Neural progenitor cell (in vitro differentiated cells): ENCODE results near the gene NRG3. TPM values are rescaled to one million over a fixed set of nuclear protein-coding genes. Genes with fewer than 3 reads are reported as not detected.

Experiments used
- DNase-seq: peaks from one replicate; pipeline ENCODE4 v3.0.0-alpha.2; 2016; ENCODE audit warnings: low spot score
- H2AFZ ChIP-seq: fragments of 200-600 bp; sonication (generic); replicated peaks from 2 replicates; pipeline ENCODE4 v1.6.1; 2016; ENCODE audit warnings: antibody characterized with exemption
- H3F3A ChIP-seq: fragments of 200-600 bp; sonication (generic); 2 replicates; pipeline ENCODE4 v1.6.1; 2016; ENCODE audit warnings: antibody characterized with exemption, low read depth
- H3K27ac ChIP-seq: fragments of 200-600 bp; sonication (generic); 2 replicates; pipeline ENCODE4 v1.5.1; 2016; ENCODE audit warnings: mild to moderate bottlenecking
- H3K27me3 ChIP-seq: fragments of 200-600 bp; sonication (generic); 2 replicates; pipeline ENCODE4 v1.6.1; 2016; ENCODE audit warnings: mild to moderate bottlenecking, moderate library complexity
- H3K36me3 ChIP-seq: fragments of 200-600 bp; sonication (generic); 2 replicates; pipeline ENCODE4 v1.5.1; 2016
- H3K4me1 ChIP-seq: fragments of 200-600 bp; sonication (generic); 2 replicates; pipeline ENCODE4 v1.6.1; 2016; ENCODE audit warnings: mixed run types
- H3K4me2 ChIP-seq: fragments of 200-600 bp; sonication (generic); 2 replicates; pipeline ENCODE4 v1.6.1; 2016
- H3K4me3 ChIP-seq: fragments of 200-600 bp; sonication (generic); 2 replicates; pipeline ENCODE4 v1.5.1; 2016
- H3K79me2 ChIP-seq: fragments of 200-600 bp; sonication (generic); 2 replicates; pipeline ENCODE4 v1.6.1; 2016; ENCODE audit warnings: low read depth
- H3K9ac ChIP-seq: fragments of 200-600 bp; sonication (generic); 2 replicates; pipeline ENCODE4 v1.6.1; 2016
- H3K9me3 ChIP-seq: fragments of 200-600 bp; sonication (generic); 2 replicates; pipeline ENCODE4 v1.5.1; 2016; ENCODE audit warnings: low read depth
- H4K20me1 ChIP-seq: fragments of 200-600 bp; sonication (generic); 2 replicates; pipeline ENCODE4 v1.6.1; 2016; ENCODE audit warnings: low read depth
- H3K27ac Mint-ChIP-seq: 3 replicates; pipeline ENCODE4 v1.8.0; 2021; ENCODE audit warnings: mixed read lengths
- H3K27me3 Mint-ChIP-seq: 2 replicates; pipeline ENCODE4 v1.8.0; 2022; ENCODE audit warnings: low read depth, mild to moderate bottlenecking, inconsistent platforms, moderate library complexity, mixed read lengths; ENCODE audit not compliant: insufficient read depth
- H3K36me3 Mint-ChIP-seq: 3 replicates; pipeline ENCODE4 v1.8.0; 2021; ENCODE audit warnings: mixed read lengths
- H3K4me1 Mint-ChIP-seq: 3 replicates; pipeline ENCODE4 v1.8.0; 2021; ENCODE audit warnings: mixed read lengths
- H3K4me3 Mint-ChIP-seq: 3 replicates; pipeline ENCODE4 v1.8.0; 2021; ENCODE audit warnings: mild to moderate bottlenecking, moderate library complexity, mixed read lengths
- H3K9me3 Mint-ChIP-seq: 3 replicates; pipeline ENCODE4 v1.8.0; 2020; ENCODE audit warnings: mixed read lengths
- CTCF ChIP-seq: fragments of 200-600 bp; sonication (generic); IDR thresholded peaks from 2 replicates; pipeline ENCODE4 v1.5.1; 2017; ENCODE audit warnings: antibody characterized with exemption, mild to moderate bottlenecking
- EZH2 ChIP-seq: fragments of 200-600 bp; sonication (generic); IDR thresholded peaks from 2 replicates; pipeline ENCODE4 v1.6.1; 2017; ENCODE audit warnings: antibody characterized with exemption, mild to moderate bottlenecking, moderate library complexity
- EZH2phosphoT487 ChIP-seq: fragments of 200-600 bp; sonication (generic); IDR thresholded peaks from 2 replicates; pipeline ENCODE4 v1.6.1; 2017; ENCODE audit warnings: antibody characterized with exemption
- total RNA-seq: library from RNA; depleted of rRNA; stranded (reverse); fragments of >200 nt; gene quantifications from 2 replicates; pipeline ENCODE4 v1.2.3, GENCODE V29; 2015; ENCODE audit warnings: low replicate concordance

NRG3 gene
- total RNA-seq, 1 donor from 2014 or later: 1.9 TPM

DNA sequence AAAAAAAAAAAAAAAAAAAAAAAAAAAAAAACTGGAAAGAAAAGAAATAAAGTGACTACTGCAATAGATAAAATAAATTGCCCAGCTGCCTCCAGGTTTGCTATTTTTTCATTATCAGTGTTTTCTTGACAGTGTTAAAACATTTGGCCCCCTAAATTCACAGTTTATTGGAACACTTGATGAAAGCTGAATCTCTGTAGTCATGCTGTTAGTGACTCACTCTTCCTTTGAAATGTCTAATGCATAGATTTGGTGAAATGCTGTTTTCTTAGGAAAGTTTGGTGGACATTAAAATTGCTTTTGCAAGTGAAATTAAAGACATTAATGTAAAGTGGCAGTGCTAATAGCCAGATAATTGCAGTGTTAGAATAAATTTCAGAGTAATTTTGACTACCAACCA is 785.2 kb downstream of the NRG3 start:
- H4K20me1 ChIP-seq: no peaks in the 10 kb centered on the region
- H3K36me3 Mint-ChIP-seq: no peaks in the 10 kb centered on the region
- no peaks in the 10 kb centered on the region for H3K27me3 ChIP-seq
- no peak overlapping the region for H3K27ac Mint-ChIP-seq
- H3K79me2 ChIP-seq: no peaks in the 10 kb centered on the region
- no peaks in the 10 kb centered on the region for H3K9me3 ChIP-seq
- no peaks in the 10 kb centered on the region for H3K36me3 ChIP-seq
- H3K4me3 Mint-ChIP-seq: no peak overlapping the region
- DNase-seq: no peak
- no peak overlapping the region for H2AFZ ChIP-seq
- TF ChIP-seq CTCF: no peak
- no peak for TF ChIP-seq EZH2phosphoT487
- no peak for TF ChIP-seq EZH2
- H3K27me3 Mint-ChIP-seq: no peaks in the 10 kb centered on the region
- no peak overlapping the region for H3K4me2 ChIP-seq
- H3K9me3 Mint-ChIP-seq: no peaks in the 10 kb centered on the region
- no peak overlapping the region for H3K9ac ChIP-seq
- no peaks in the 10 kb centered on the region for H3K4me1 ChIP-seq
- no peak overlapping the region for H3K4me3 ChIP-seq
- no peak overlapping the region for H3K27ac ChIP-seq
- H3K4me1 Mint-ChIP-seq: peaks cover 10% of the 10 kb centered on the region
- H3F3A ChIP-seq: no peaks in the 10 kb centered on the region

GRCh38 chr10:82660986-82661385 is 786.0 kb downstream of the NRG3 start:
- no peak for DNase-seq
- Histone ChIP-seq H3K4me2 (no peak overlapping the region), H3K4me3 (no peak overlapping the region), H3K36me3 (no peaks in the 10 kb centered on the region), H3K4me1 (no peaks in the 10 kb centered on the region), H4K20me1 (no peaks in the 10 kb centered on the region), H3K79me2 (no peaks in the 10 kb centered on the region), H3K27me3 (no peaks in the 10 kb centered on the region), H3K9ac (no peak overlapping the region), H3F3A (no peaks in the 10 kb centered on the region), H2AFZ (no peak overlapping the region), H3K27ac (no peak overlapping the region), H3K9me3 (no peaks in the 10 kb centered on the region)
- Mint-ChIP-seq H3K4me3 (no peak overlapping the region), H3K27me3 (no peaks in the 10 kb centered on the region), H3K36me3 (no peaks in the 10 kb centered on the region), H3K9me3 (no peaks in the 10 kb centered on the region), H3K27ac (no peak overlapping the region), H3K4me1 (peaks cover 10% of the 10 kb centered on the region)
- TF ChIP-seq EZH2phosphoT487: no peak
- no peak for TF ChIP-seq CTCF
- no peak for TF ChIP-seq EZH2

DNA sequence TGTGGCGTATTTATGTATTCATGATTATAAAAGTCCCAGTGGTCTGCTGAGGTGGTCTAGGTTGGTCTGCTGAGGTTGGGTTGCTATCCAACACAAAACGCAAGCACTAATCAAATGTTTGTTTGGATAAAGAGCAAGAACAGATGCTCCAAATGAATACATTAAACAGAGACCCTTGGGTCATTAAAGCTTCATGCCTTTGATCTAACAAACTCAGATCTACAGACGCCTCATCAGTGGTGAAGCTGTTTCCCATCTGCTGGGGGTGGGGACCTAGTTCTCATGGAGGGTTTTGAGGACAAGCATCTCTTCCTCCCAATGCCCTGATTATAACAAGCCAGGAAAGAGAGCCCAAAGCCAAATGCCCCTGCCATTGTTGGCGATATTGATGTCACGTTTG is 786.7 kb downstream of the NRG3 start:
- Histone ChIP-seq H3F3A (no peaks in the 10 kb centered on the region), H3K36me3 (no peaks in the 10 kb centered on the region), H3K4me1 (no peaks in the 10 kb centered on the region), H3K9ac (no peak overlapping the region), H3K27ac (no peak overlapping the region), H3K4me2 (no peak overlapping the region), H3K9me3 (no peaks in the 10 kb centered on the region), H3K4me3 (no peak overlapping the region), H2AFZ (no peak overlapping the region), H3K79me2 (no peaks in the 10 kb centered on the region), H4K20me1 (no peaks in the 10 kb centered on the region), H3K27me3 (no peaks in the 10 kb centered on the region)
- H3K27ac Mint-ChIP-seq: no peak overlapping the region
- H3K27me3 Mint-ChIP-seq: no peaks in the 10 kb centered on the region
- TF ChIP-seq EZH2 (no peak), EZH2phosphoT487 (no peak), CTCF (no peak)
- H3K4me3 Mint-ChIP-seq: no peak overlapping the region
- no peaks in the 10 kb centered on the region for H3K9me3 Mint-ChIP-seq
- H3K36me3 Mint-ChIP-seq: no peaks in the 10 kb centered on the region
- DNase-seq: no peak
- peaks cover 10% of the 10 kb centered on the region for H3K4me1 Mint-ChIP-seq
